ENCODE data around the gene PIEZO1.
A peak's percentile ranks its signal among the peaks of the same experiment; 100 is the strongest.

PIEZO1 gene

GRCh38 chr16:88699180-88699579, 85.8 kb downstream of the PIEZO1 start:
- Mint-ChIP-seq H3K9me3 (no peaks in the 10 kb centered on the region), H3K36me3 (ENCODE audit: low read depth) (no peaks in the 10 kb centered on the region), H3K4me1 (peaks cover 4% of the 10 kb centered on the region), H3K4me3 (no peak overlapping the region), H3K27me3 (ENCODE audit: low read depth, poor library complexity) (peaks cover under 1% of the 10 kb centered on the region), H3K27ac (no peak overlapping the region)
- no peak for TF ChIP-seq CTCF (IDR thresholded peaks at IDR 0.05)
- no peak for DNase-seq

GRCh38 chr16:88698646-88699045, 86.4 kb downstream of the PIEZO1 start:
- H3K9me3 Mint-ChIP-seq = no peaks in the 10 kb centered on the region
- H3K4me3 Mint-ChIP-seq = no peak overlapping the region
- H3K27ac Mint-ChIP-seq = no peak overlapping the region
- no peaks in the 10 kb centered on the region for H3K4me1 Mint-ChIP-seq
- no peak for DNase-seq
- H3K36me3 Mint-ChIP-seq (ENCODE audit: low read depth) = no peaks in the 10 kb centered on the region
- no peak for TF ChIP-seq CTCF (IDR thresholded peaks at IDR 0.05)
- peaks cover 3% of the 10 kb centered on the region for H3K27me3 Mint-ChIP-seq (ENCODE audit: low read depth, poor library complexity)

- TF ChIP-seq CTCF (IDR thresholded peaks at IDR 0.05) = peak; percentile 23
- Mint-ChIP-seq H3K9me3 (no peaks in the 10 kb centered on the region), H3K4me3 (no peak overlapping the region), H3K27me3 (ENCODE audit: low read depth, poor library complexity) (peaks cover 3% of the 10 kb centered on the region), H3K36me3 (ENCODE audit: low read depth) (no peaks in the 10 kb centered on the region), H3K4me1 (no peaks in the 10 kb centered on the region), H3K27ac (no peak overlapping the region)
- no peak for DNase-seq
These were observed 87.0 kb downstream of the PIEZO1 start for GRCh38 chr16:88697831-88698615.

- no peak overlapping the region for H3K4me3 Mint-ChIP-seq
- no peak for TF ChIP-seq CTCF (IDR thresholded peaks at IDR 0.05)
- H3K9me3 Mint-ChIP-seq = no peaks in the 10 kb centered on the region
- no peaks in the 10 kb centered on the region for H3K36me3 Mint-ChIP-seq (ENCODE audit: low read depth)
- no peak overlapping the region for H3K27ac Mint-ChIP-seq
- H3K27me3 Mint-ChIP-seq (ENCODE audit: low read depth, poor library complexity) = peaks cover 7% of the 10 kb centered on the region
- no peaks in the 10 kb centered on the region for H3K4me1 Mint-ChIP-seq
- no peak for DNase-seq
These were observed 87.7 kb downstream of the PIEZO1 start for GRCh38 chr16:88697116-88697830.

- DNase-seq = no peak
- no peak for TF ChIP-seq CTCF (IDR thresholded peaks at IDR 0.05)
- Mint-ChIP-seq H3K27ac (no peak overlapping the region), H3K4me1 (no peaks in the 10 kb centered on the region), H3K36me3 (ENCODE audit: low read depth) (no peaks in the 10 kb centered on the region), H3K27me3 (ENCODE audit: low read depth, poor library complexity) (peaks cover 7% of the 10 kb centered on the region), H3K4me3 (no peak overlapping the region), H3K9me3 (no peaks in the 10 kb centered on the region)
These were observed 88.6 kb downstream of the PIEZO1 start for GRCh38 chr16:88696441-88696840.
